Measurements from ENCODE around the gene RAD51AP2.

The RAD51AP2 gene

GRCh38 chr2:17470855-17471641 is 47.2 kb downstream of the RAD51AP2 start:
- H2BK12ac ChIP-seq (ENCODE audit: low read length), result no peak overlapping the region
- no peak overlapping the region for H2BK5ac ChIP-seq (ENCODE audit: low read depth, low read length, poor library complexity)
- no peak overlapping the region for H3K18ac ChIP-seq (ENCODE audit: low read length)
- no peaks in the 10 kb centered on the region for H3K27me3 ChIP-seq (ENCODE audit: insufficient read depth, low read length)
- no peaks in the 10 kb centered on the region for H3K4me1 ChIP-seq (ENCODE audit: control insufficient read depth in 1 of 2, insufficient read depth in 2 of 2, low read length in 2 of 2)
- WGBS (ENCODE audit: extremely low coverage, insufficient coverage, insufficient read length), result no CpG with 5 or more reads among the region's 6 CpGs
- no peak overlapping the region for H4K91ac ChIP-seq (ENCODE audit: low read depth, low read length)
- no peak overlapping the region for H3K4me3 ChIP-seq (ENCODE audit: low read depth, low read length)
- no peaks in the 10 kb centered on the region for H3K9me3 ChIP-seq (ENCODE audit: insufficient read depth, low read depth, low read length)
- H4K8ac ChIP-seq (ENCODE audit: low read depth, low read length), result no peak overlapping the region
- H3K79me2 ChIP-seq (ENCODE audit: control insufficient read depth, insufficient read depth, low read length, poor library complexity), result no peaks in the 10 kb centered on the region
- no peaks in the 10 kb centered on the region for H3K36me3 ChIP-seq (ENCODE audit: control insufficient read depth in 1 of 2, insufficient read depth in 2 of 2, low read length in 2 of 2)
- no peak overlapping the region for H3K23ac ChIP-seq (ENCODE audit: low read length)
- no peak overlapping the region for H3K14ac ChIP-seq (ENCODE audit: low read length)
- H3K4ac ChIP-seq (ENCODE audit: low read depth, low read length), result no peak overlapping the region
- peak in 1 of 2 donors; percentile 45 for DNase-seq
- H2AFZ ChIP-seq (ENCODE audit: insufficient read depth, low read length, poor library complexity), result no peak overlapping the region
- H3K9ac ChIP-seq (ENCODE audit: low read length), result no peak overlapping the region
- no peak overlapping the region for H2BK120ac ChIP-seq (ENCODE audit: insufficient read depth, low read length, poor library complexity)
- no peak overlapping the region for H4K12ac ChIP-seq (ENCODE audit: low read depth, low read length)
- H2AK5ac ChIP-seq (ENCODE audit: low read length), result no peak overlapping the region
- no peak overlapping the region for H3K27ac ChIP-seq (ENCODE audit: low read depth, low read length)
- H3K79me1 ChIP-seq (ENCODE audit: low read length), result no peaks in the 10 kb centered on the region
- H3K4me2 ChIP-seq (ENCODE audit: low read length), result no peak overlapping the region

DNA sequence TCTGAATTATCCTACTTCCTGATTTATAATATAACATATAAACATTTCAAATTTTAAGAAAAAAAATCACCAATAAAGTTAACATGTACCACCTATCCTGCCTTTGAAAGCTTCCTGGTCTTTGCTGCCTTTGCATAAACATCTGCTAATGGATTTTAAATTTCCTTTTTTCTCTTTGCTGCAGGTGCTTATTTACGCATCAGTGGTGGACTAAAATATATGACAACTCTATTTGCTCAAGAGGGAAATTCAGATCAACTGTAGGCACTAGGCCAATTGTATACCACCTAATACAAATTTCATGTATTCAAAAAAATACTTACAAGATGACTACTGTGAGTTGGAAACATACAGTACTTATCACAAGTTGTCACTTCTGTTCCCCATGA is 57.2 kb downstream of the RAD51AP2 start:
- no CpG with 5 or more reads among the region's 1 CpG for WGBS (ENCODE audit: extremely low coverage, insufficient coverage, insufficient read length)
- H4K12ac ChIP-seq (ENCODE audit: low read depth, low read length), result no peak overlapping the region
- H2BK12ac ChIP-seq (ENCODE audit: low read length), result no peak overlapping the region
- no peak overlapping the region for H3K4ac ChIP-seq (ENCODE audit: low read depth, low read length)
- H3K4me3 ChIP-seq (ENCODE audit: low read depth, low read length), result no peak overlapping the region
- H3K14ac ChIP-seq (ENCODE audit: low read length), result no peak overlapping the region
- no peaks in the 10 kb centered on the region for H3K4me1 ChIP-seq (ENCODE audit: control insufficient read depth in 1 of 2, insufficient read depth in 2 of 2, low read length in 2 of 2)
- no peaks in the 10 kb centered on the region for H3K79me2 ChIP-seq (ENCODE audit: control insufficient read depth, insufficient read depth, low read length, poor library complexity)
- H2AK5ac ChIP-seq (ENCODE audit: low read length), result no peak overlapping the region
- no peaks in the 10 kb centered on the region for H3K9me3 ChIP-seq (ENCODE audit: insufficient read depth, low read depth, low read length)
- H3K79me1 ChIP-seq (ENCODE audit: low read length), result no peaks in the 10 kb centered on the region
- no peak overlapping the region for H3K9ac ChIP-seq (ENCODE audit: low read length)
- H3K27ac ChIP-seq (ENCODE audit: low read depth, low read length), result no peak overlapping the region
- no peak overlapping the region for H2AFZ ChIP-seq (ENCODE audit: insufficient read depth, low read length, poor library complexity)
- DNase-seq, result no peak
- H2BK5ac ChIP-seq (ENCODE audit: low read depth, low read length, poor library complexity), result no peak overlapping the region
- no peaks in the 10 kb centered on the region for H3K27me3 ChIP-seq (ENCODE audit: insufficient read depth, low read length)
- no peak overlapping the region for H2BK120ac ChIP-seq (ENCODE audit: insufficient read depth, low read length, poor library complexity)
- no peak overlapping the region for H4K8ac ChIP-seq (ENCODE audit: low read depth, low read length)
- no peak overlapping the region for H3K23ac ChIP-seq (ENCODE audit: low read length)
- H3K36me3 ChIP-seq (ENCODE audit: control insufficient read depth in 1 of 2, insufficient read depth in 2 of 2, low read length in 2 of 2), result no peaks in the 10 kb centered on the region
- H4K91ac ChIP-seq (ENCODE audit: low read depth, low read length), result no peak overlapping the region
- H3K18ac ChIP-seq (ENCODE audit: low read length), result no peak overlapping the region
- H3K4me2 ChIP-seq (ENCODE audit: low read length), result no peak overlapping the region

Data from trophoblast cell (in vitro differentiated cells and primary cell).